HUDEP-2 (cell line): ENCODE data around the gene NUDT22.

Source experiments
- DNase-seq, 76 experiments: peaks; one replicate each; lab custom pipeline; 2025; ENCODE audit not compliant: unreplicated experiment in 76 of 76; lab: John Stamatoyannopoulos, UW

NUDT22 gene

DNA sequence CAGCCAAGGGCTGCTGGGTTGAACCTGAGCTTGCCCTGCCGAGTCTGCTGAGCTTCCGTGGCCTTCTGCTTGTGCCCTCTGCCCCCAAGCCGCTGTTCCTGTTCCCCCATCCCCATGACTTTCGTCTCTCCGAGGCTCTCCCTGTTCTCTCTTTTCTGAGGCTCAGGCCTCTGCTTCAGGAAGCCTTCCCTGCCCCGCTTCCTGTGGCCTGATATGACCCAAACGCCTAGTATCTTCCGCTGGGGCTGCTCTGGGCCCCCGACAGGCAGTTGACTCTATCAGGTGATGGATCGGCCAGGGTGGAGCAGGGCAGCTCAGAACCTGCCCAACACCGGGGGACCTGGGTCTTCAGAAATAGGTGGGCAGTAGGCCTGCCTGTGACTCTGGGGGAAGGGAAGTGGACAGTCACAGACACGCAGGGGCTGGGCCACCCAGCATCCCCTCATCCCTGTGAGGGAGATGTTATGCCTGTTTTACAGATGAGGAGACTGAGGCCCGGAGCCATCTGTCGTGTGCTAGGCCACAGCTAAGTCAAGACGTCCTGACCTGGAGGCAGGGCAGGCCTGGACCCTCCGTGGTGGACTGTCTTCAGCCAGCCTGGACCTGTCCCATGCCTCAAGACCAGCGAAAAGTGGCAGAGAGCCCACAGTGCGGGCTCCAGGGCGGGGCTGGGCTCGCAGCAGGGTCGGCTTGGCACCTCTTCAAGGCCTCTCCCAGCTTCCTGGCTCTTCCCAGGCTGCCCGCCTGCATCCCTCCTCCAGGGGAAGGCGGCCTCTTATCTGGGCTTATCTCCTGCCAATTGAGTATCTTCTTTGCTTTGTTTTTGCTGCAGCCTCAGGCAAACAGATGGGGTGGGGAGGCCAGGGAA, 42.2 kb downstream of the NUDT22 start:
- DNase-seq = peak in 45 of 76 experiments; percentile 10 to 63 (median 41)

DNA sequence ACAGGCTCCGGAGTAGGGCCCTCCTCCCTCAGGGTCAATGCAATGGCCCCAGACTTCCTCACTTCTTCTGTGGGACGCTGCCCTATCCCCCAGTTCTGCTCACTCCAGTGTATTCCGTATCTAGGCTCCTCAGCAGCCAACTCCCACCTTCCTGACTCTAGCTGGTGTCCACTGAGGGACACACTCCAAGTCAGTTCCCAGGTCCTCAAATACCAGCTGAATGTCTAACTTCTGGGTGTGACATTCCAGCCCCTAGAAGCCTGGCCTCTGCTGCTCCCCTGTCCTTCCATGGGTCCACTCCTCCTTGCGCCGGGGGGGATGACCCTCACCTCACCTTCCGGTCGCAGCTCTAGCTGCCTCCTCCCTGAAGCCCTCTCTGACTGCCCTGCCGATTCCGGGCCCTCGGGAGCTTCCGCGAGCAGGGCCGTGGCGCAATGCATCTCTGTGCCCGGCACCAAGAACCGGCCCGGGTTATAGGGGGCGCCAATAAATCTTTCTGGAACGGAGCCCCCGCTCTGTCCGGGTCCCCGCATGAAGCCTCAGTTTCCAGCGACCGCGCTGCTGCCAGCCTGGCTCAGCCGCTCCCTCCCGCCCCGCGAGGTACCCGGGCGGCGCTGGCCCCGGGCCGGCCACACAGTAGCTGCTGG, 42.9 kb downstream of the NUDT22 start:
- peak in 48 of 76 experiments; percentile 9 to 72 (median 32) for DNase-seq

GRCh38 chr11:64269540-64270220, 43.6 kb downstream of the NUDT22 start:
- DNase-seq = peak in 75 of 76 experiments; percentile 71 to 99 (median 97)

DNA sequence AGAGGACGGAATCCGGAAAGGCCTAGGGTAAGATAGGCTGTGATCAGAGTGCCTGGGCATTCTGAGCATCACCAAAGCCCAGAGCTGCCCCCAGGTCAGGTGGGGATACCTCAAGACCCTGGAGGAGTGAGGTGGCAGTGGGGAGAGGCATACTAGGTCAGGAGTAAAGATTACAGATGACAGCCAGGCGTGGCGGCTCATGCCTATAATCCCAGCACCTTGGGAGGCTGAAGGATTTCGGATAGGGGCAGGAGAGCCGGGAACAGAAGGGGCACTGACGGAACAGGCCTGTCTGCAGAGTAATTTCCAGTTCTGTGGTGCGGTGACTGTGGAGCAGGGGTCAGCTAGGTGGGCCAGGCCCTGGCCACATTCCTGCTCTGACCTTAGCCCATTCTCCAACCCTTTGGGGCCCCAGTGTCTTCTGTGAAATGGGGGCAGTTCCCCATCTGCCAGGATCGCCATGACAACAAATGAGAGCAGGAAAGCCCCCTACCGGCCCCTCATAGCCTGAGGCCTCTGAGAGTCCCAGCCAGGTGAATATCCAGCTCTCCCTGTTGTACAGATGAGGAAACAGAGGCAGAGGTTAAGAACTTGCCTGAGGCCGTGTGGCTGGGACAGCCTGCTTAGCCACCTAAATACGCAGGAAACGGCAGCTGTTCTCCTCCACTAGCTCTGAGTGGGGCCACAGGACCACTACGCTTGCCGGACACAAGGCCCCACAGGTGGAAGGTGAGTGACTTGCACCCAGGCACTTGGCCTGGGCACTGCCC, 49.1 kb downstream of the NUDT22 start:
- DNase-seq = no peak

DNA sequence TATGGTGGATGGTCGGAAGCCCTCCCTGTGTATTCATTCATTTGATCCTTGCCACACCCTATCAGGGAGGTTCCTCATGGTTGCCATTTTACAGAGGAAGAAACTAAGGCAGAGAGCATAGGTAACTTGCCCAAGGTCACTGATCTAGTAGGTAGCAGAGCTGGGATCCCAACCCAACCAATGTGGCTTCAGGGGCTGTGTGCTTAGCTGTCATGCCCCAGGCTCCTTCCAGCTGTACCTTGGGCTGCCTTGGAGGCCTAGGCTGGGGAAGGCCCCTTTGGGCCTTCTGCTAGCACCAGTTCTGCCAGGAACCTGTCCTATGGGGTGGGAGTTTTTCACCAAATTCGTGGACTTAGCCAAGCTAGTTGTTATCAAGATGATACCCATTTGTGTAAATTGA, 49.8 kb downstream of the NUDT22 start:
- no peak for DNase-seq

DNA sequence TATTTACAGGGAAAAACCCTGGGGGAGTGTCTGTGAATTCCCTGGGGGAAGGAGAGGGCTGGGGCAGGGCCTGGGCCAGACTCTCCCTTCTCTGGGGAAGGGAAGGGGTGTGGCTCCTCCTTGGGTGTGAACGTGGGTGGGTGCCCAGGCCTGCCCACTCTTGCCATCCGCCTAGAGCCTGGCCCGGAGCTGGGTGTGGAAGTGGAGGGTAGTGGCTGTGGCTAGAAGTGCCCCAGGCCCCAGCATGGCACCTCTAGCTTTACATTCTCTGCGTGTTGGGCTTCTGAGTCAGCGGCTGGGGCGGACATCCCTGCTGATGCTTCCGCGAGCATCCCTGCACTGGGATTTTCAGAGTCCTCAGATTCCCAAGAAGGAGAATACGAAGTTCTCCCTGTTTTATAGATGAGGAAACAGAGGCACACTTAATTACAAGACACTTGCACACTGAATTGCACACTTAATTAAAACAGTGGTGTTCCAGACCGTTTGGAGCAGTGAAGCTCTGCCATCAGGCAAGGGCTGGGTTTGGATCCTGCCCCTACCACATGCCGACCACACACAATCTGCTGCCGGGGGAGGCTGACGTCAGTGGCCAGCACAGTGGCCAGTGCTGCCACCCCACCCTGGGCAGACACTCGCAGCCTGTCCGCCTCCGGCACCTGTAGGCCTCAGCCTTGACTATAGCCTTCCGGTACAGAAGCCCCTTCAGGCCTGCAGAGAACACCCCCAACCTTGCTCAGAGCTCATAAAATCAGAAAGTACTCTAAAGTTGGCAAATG, 50.8 kb downstream of the NUDT22 start:
- DNase-seq = peak in 42 of 76 experiments; percentile 17 to 66 (median 40)

GRCh38 chr11:64278576-64279190, 52.6 kb downstream of the NUDT22 start:
- DNase-seq = no peak
